Measurements from ENCODE around the gene RCOR3.

RCOR3 gene

DNA sequence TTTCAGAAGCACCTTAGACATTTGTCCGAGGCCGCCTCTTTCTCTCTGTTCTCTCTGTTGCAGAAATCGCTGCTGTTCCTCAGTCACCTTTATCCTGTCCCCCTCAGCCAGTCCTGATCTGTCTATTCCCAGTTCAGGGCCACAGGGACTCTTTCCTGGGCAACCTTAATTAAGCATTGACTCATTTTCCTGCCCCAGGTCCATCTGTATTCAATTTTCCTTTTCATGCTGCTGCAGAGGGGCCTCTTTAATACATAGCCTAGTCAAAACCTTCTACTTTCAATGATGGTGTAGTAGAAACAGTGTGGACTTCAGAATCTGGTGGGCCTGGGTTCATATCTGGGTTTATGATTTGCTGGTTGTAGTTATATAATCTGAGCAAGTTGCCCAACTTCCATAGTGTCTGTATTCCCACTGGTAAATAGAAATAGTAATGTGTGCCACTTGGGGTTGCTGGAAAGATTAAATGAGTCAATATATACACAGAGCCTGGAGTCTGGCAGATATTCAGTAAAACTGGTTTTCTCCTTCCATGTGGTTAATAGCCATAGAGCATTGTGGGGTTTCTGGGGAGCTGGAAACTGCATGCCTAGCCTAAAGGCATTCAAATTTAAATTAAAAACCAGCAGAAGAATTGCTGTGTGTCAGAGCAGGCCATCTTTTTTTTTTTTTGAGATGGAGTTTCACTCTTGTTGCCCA lies 72.0 kb downstream of the RCOR3 start:
- TF ChIP-seq, protein P1, sequence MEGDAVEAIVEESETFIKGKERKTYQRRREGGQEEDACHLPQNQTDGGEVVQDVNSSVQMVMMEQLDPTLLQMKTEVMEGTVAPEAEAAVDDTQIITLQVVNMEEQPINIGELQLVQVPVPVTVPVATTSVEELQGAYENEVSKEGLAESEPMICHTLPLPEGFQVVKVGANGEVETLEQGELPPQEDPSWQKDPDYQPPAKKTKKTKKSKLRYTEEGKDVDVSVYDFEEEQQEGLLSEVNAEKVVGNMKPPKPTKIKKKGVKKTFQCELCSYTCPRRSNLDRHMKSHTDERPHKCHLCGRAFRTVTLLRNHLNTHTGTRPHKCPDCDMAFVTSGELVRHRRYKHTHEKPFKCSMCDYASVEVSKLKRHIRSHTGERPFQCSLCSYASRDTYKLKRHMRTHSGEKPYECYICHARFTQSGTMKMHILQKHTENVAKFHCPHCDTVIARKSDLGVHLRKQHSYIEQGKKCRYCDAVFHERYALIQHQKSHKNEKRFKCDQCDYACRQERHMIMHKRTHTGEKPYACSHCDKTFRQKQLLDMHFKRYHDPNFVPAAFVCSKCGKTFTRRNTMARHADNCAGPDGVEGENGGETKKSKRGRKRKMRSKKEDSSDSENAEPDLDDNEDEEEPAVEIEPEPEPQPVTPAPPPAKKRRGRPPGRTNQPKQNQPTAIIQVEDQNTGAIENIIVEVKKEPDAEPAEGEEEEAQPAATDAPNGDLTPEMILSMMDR (IDR thresholded peaks at IDR 0.05) = no peak
- H3K27me3 ChIP-seq = no peaks in the 10 kb centered on the region
- no peak overlapping the region for H3K27ac ChIP-seq
- no peak for DNase-seq
- intact Hi-C loops (cut with DNase I; ENCODE audit: low total_unique reads) = no loop called here
- H3K4me1 ChIP-seq = peaks cover 0 to 75% (median 57%) of the 10 kb centered on the region in 4 donors
- H3K9me3 ChIP-seq = no peaks in the 10 kb centered on the region
- no peaks in the 10 kb centered on the region for H3K36me3 ChIP-seq
- H3K4me3 ChIP-seq = no peak overlapping the region

DNA sequence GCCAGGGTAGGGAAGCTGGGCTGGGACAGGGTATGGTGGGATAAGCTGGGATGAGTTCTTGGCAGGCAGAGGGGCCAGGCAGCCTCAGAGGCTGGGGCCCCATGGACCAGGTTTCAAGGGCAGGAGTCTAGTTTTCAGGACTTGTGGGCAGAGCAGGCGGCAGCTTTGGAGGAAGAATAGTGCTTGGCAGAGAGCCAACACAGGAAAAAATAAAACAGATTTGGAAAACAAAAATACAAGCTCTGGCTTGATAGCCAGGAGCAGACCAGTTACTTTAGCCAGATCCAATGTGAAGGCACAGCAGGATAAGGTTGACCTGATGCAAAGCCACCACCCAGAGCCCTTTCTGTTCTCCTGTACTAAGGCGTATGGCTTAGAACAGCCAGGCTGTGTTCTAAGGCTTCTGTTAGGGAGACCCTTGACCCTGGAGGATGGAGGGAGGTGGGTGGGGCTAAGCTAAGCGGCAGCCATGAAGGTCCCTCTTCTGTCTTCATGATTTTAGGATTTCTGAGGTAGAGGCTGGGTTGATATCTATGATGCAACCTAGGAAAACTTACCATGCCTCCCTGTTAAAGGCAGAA lies 73.0 kb downstream of the RCOR3 start:
- no peak for DNase-seq

DNA sequence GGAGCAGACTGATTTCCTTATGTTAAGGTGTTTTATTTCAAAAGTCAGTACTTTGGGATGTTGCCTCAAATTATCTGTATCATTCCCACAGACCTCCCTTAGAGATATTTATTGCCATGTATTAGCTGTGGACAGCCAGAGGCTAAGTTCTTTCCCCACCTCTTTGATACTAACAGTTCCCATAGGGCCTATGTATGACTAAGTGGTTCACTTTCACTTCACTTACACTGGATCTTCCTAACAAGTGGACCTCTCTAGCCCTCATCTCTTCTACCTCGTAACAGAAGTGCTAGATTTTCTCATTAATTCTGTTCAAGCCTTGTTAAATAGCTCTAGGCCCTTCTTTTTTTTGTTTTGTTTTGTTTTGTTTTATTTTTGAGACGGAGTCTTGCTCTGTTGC lies 73.7 kb downstream of the RCOR3 start:
- Histone ChIP-seq H3K27ac (no peak overlapping the region), H3K4me3 (no peak overlapping the region), H3K9me3 (no peaks in the 10 kb centered on the region), H3K36me3 (no peaks in the 10 kb centered on the region), H3K4me1 (peaks cover 0 to 84% (median 58%) of the 10 kb centered on the region in 4 donors), H3K27me3 (no peaks in the 10 kb centered on the region)
- no peak for DNase-seq
- intact Hi-C loops (cut with DNase I; ENCODE audit: low total_unique reads) = no loop called here
- TF ChIP-seq, protein P1 (IDR thresholded peaks at IDR 0.05) = no peak

More for the DNA sequence above, 73.0 kb downstream of the RCOR3 start:
- Histone ChIP-seq H3K36me3 (no peaks in the 10 kb centered on the region), H3K27ac (no peak overlapping the region), H3K4me1 (peaks cover 0 to 82% (median 61%) of the 10 kb centered on the region in 4 donors), H3K27me3 (no peaks in the 10 kb centered on the region), H3K4me3 (no peak overlapping the region), H3K9me3 (no peaks in the 10 kb centered on the region)
- TF ChIP-seq, protein P1 (IDR thresholded peaks at IDR 0.05) = no peak
- intact Hi-C loops (cut with DNase I; ENCODE audit: low total_unique reads) = no loop called here

DNA sequence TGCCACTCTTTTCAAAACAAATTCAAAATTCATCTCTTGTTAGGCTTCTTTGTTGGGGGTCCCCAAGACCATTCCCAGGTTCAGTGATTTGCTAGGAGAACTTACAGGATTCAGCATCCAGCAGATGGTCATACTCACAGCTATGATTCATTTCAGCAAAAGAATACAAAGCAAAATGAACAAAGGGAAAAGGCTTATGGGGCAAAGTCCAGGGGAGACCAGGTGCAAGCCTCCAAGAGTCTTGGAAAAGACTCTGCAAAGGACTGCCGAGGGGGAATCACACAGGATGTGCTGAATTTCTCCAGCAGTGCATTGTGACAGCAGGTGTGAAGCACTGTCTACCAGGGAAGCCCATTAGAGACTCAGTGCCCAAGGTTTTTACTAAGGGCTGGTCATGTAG lies 74.7 kb downstream of the RCOR3 start:
- no peaks in the 10 kb centered on the region for H3K36me3 ChIP-seq
- no peak overlapping the region for H3K27ac ChIP-seq
- H3K9me3 ChIP-seq = no peaks in the 10 kb centered on the region
- no peak overlapping the region for H3K4me3 ChIP-seq
- no peak for DNase-seq
- intact Hi-C loops (cut with DNase I; ENCODE audit: low total_unique reads) = no loop called here
- no peaks in the 10 kb centered on the region for H3K27me3 ChIP-seq
- TF ChIP-seq, protein P1 (IDR thresholded peaks at IDR 0.05) = no peak
- H3K4me1 ChIP-seq = peaks cover 0 to 84% (median 51%) of the 10 kb centered on the region in 4 donors

DNA sequence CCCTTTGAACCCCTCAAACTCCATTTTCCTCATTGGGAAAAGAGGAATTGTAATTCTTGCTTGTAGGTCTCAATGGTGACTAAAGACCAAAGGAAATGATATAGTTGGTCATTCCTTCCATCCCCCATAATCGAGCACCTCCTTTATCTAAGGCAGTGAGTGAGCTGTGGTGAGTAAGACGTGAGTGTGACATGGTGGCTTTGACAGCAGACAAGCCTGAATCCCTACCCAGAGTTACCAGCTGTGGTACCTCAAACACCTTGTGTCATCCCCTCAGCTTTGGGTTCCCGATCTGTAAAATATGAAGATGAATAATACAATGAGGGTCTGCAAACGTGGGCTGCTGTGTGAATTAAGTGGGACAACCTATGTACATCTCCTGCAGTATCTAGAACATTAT lies 75.8 kb downstream of the RCOR3 start:
- Histone ChIP-seq H3K27me3 (no peaks in the 10 kb centered on the region), H3K36me3 (no peaks in the 10 kb centered on the region), H3K4me1 (peaks cover 0 to 81% (median 46%) of the 10 kb centered on the region in 4 donors), H3K9me3 (no peaks in the 10 kb centered on the region), H3K27ac (no peak overlapping the region), H3K4me3 (no peak overlapping the region)
- intact Hi-C loops (cut with DNase I; ENCODE audit: low total_unique reads) = no loop called here
- TF ChIP-seq, protein P1 (IDR thresholded peaks at IDR 0.05) = no peak
- DNase-seq = no peak
